COLO829 (cell line): ENCODE data around the gene IFIH1.

Source experiments
- DNase-seq: peaks from one replicate; pipeline ENCODE4 v3.0.0; 2012; ENCODE audit warnings: low spot score

Gene IFIH1

DNA sequence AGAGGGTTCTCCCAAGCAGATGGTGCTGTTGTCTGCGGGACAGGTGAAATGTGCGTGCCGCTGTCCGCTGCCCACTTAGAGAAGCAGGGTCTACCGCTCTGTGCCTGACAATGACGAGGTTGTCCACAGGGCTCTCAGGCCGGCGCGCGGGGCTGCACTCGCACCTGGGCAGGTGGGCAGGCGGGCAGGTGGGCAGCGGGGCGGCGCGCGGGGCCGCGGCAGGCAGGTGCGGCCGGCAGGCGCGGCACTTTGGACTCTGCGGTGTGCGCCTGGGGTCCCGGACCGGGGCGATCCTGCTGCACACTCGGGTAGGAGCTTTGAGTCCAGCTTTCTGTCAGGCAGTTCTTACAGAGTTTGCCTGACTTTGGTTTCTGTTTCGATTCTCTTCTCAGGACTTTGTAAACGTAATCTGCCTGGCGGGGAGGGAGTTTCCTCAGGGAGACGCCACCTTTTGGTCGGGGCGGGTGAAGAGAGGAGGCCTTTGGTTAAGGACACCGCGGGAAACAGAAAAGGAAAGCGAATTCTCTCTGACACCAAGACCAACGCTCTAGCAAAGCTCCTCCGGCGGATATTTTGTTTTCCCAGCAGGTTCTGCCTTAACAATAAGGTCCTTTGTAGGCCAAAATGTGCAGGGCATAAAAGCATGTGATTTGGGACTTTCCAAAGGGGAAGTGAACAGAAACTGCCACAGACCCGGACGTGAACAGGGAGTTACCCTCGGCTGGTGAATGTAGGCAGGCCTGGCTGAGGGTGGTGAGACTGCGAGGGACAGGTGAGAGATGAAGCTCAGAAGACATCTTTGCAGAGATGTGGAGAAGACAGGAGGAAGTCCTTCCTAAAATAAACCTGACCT is at the start of gene IFIH1:
IFIH1 (minus strand) TSS at position 357 of the 853 bp plus-strand sequence. CDS start 377 bp downstream, outside the sequence.
- peak; percentile 74 for DNase-seq

DNA sequence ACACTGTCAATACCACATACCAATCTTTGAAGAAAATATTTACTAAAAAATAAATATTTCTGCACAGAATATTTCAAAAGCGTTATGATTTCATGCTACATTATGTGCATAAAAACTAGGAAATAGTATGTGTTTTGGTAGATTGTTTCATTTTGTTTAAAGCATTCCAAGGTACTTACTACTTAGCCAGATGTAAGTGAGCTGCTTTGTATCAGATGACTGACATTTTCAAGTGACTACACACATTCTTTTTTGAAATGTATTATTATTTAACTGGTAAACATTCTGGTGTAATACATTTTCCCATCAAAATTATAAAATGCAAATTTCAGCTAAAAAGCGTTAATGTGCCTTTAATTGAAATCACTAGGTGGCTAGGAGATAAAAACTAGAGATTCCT is 46.9 kb upstream of the IFIH1 start:
- no peak for DNase-seq

DNA sequence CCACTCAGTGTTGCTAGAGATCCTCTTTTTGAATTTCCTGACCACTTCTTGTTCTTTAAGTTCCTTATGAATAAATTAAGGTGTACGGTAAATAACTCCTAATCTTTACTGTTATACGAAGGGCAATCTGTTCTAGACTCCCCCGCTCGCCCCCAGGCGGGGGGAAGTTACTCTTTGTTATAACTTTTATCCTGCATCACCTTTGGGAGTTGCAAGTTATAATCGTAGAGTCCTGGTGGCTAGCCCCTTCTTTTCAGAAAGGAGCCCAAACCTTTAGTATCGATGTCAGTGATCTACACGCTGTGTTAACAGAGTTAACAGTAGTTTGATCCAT is 26.1 kb upstream of the IFIH1 start:
- no peak for DNase-seq

DNA sequence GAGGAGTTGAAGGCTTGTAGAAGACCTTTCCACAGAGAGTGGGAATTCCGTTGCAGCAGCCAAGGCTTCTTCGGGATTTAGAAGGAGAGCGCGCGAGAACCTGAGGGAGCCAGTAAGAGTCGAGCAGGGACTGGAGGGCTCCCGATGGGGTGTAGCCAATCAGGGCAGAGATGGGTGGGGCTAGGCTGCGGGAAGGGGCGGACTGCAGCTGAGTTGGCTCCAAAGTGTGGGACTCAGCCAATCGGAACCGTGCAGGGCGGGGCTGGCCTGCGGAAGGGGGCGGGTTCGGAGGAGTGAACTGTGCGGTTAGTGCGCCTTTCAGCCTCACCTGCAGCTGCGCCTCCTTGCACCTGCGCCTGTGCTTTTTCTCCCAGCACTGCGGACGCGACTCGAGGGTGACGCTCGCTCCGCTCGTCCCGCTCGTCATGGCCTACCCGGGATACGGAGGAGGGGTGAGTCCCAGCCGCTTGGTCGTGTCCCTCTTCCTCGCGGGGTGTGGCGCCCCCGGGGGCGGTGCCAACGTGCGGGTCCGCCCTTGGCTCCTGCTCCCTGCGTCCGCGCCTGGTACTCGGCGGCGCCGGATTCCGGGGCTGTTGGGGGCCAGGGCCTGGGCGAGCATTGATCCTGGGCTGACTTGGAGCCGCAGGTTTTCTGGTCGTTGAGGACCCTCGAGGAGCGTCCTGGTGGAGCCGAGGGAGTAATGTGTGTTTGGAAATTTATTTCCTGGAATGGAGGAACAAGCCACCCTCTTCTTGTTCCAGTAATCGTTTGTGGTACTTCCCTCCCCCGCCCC is 25.5 kb upstream of the IFIH1 start, which contains the start of gene GCA:
GCA (plus strand) TSS at position 309 of the 793 bp plus-strand sequence; CDS start at position 426, 117 bp downstream.
- DNase-seq: peak; percentile 91

DNA sequence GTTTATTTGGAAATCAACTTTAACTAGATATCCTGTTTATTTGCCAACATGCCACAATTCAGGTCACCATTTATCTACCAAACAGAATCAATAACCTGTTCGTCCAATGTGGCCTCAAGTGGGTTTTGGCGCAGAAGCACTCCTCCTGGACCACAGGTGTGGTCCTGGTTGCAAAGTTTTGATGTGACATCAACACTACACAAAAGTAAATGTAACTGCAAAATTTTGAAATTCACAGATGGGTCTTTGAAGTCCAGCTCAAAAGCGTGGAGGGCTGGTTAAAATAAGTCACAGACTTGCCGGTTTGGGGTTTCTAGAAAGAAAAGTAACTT is 25.0 kb upstream of the IFIH1 start:
- no peak for DNase-seq

DNA sequence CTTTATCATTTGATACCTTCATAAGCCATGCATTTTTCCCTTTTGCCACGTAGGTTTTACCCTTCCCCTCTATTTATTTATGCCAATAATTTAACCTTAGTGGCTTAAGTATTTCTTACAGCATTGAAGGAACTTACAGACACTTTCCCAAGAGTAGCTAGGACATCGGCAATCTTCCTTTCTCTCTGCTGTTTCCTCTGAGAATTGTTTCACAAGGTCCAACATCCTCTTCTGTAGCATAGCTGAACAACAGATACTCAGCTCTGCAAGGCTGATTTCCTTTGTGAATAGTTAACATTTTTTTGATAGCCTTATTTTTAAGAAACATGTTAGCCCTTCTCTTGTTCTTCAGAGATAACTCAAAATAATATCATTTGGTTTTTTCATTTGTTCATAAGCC is 24.4 kb upstream of the IFIH1 start:
- DNase-seq: no peak

DNA sequence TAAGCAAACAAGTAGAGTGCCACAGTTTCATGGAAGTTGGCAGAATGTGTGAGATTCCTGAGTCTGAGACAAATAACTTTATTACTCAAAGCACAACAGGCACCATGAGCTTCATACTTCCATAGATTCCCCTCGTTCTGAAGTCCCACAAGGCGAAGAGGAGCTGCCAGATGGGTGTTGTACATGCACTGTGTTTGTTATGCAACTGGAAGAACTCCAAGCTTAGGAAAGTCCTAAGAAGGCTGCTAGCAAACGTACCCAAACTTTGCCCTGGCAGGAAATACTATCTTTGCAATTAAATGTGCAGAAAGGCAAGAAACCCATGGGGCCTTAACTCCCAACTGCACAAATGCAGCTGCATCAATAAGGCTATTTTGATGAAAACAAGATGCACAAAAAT is 23.8 kb upstream of the IFIH1 start:
- DNase-seq: no peak

DNA sequence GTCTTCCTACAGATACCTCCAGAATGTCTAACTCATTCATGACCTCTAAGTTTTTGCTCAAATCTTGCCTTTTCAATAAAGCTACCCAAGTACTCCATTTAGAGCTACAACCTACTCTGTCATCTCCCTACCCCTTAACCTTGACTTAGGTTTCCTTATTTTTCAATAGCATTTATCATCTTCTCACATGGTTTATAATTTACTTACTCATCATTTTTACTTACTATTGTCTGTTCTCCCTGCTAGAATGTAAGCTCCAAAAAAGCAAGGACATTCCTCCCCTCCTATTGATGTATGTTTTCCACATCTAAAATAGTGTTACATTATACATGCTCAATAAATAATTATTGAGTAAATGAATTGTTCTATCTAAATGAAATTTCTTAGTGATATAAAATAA is 22.3 kb upstream of the IFIH1 start:
- no peak for DNase-seq

DNA sequence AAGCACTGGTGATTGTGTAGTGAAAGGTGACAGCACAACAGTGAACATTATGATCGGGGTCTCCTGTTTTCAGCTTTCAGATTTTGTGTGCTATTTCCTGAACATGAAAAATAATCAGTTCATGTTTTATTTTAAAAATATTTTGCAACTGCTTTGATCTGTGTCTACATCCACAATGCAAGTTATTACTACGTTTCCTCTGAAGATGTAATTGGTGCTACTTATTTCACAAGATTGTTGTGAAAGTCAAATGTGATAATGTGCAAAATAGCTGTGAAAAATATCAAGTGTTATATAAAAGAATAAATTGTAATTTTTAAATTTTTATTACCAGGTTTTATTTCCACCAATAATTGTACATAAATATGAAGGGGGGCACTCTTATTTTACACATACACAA is 19.4 kb upstream of the IFIH1 start:
- DNase-seq: no peak

DNA sequence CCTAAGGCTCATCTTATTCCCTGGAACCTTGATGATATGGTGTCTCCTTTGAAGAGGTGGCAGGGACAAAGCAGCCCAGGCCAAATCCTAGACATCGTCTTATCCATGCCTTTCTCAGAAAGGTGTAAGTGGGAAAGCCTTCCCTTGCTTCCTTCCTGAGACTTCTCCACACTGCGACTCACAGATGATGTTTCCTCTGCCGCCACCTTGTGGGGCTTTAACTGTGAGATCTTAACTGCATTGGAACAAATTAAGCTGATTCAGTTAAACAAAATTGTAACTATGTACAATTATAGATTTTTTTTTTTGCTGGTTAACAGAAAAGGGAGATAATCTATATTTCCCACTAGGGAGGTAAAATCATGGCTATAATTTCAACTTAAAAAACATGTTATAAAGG is 15.5 kb upstream of the IFIH1 start:
- peak; percentile 29 for DNase-seq

DNA sequence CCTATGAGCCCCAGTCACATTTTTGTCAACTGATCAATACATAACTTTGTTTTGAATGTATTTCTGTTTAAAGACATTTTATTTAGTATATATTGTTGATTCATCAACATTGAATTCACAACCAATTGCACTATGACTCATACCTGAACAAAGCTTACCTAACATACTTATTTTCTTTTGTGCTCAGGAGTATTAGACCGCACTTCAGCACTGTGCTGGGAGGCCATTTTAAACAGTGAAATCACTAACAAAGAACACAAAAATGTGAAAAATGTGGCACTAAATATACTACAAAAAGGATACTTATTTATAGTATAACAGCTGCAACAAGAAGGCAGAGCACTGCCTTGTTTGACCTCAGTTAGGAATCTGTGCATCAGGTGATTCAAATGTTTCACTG is 12.4 kb upstream of the IFIH1 start:
- no peak for DNase-seq

DNA sequence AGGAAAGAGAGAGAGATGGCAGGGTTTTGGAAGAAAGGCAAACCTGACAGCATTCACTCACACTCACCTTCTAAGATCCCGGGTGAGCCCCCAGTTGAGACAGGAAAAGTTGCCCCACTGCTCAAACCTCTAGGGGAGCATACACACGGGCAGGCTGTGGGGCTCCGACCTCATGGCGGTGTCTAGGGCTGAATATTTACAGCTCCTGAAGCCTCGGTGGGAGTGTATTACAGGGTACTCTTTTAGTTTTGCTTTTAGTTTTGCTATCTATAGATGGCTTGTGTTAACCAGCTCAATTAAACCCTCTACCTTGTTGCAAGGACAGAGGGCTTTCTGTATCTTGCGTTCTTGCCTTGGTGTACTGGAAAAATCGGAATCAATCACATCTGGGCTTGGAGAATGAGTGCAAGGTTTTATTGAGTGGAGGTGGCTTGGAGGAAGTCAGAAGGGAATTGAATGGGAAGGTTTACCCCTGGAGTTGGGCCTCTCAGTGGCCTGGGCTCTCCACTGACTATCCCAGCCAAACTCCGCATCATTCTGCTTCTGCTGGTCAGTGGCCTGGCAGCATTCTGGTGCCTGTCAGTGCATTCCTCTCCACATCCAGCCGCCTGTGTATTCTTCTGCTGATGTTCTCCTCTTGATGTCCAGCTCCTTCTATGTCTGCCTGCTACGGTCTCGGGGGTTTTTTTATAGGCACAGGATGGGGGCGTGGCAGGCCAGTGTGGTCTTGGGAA is 10.1 kb upstream of the IFIH1 start:
- DNase-seq: no peak

DNA sequence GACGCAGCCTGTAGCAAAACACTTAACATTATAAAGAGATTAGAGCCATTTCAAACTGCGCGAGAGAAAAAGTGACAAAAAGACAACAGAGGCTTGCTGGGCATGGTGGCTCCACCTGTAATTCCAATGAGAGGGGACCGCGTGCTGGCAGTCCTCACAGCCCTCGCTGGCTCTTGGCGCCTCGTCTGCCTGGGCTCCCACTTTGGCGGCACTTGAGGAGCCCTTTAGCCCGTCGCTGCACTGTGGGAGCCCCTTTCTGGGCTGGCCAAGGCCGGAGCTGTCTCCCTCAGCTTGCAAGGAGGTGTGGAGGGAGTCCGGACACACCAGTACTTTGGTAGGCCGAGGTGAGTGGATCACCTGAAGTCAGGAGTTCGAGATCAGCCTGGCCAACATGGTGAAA is 9.3 kb upstream of the IFIH1 start:
- no peak for DNase-seq

DNA sequence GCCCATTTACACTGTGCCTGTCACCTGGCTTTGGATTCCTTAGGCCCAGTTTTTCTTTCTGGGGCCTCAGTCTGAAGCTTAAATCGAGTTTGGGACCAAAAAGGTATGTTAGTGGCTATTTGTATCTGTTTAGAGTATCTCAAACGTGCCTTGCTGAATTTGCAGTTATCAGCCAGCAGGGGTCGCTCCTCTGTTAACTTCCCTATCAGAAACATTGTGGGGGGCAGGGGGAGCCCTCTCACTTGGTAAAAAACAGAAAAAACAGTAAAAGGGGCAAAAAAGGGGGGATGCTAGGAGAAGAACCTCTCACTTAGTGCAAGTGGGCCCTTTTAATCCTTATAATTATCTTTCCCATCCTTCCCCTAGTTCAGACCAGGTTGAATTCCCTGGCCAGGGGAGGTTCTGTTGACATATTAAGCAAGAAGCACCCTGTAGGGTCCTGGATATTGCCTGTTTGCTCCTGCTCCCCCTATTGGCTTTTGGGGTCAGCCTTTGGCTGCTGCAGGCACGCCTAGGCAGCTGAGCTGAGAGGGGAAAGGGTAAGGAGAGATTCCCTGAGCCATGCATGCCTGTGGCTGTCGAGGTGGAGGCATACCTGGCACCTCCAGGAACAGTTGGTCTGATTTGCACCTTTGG is 8.8 kb upstream of the IFIH1 start:
- DNase-seq: no peak

DNA sequence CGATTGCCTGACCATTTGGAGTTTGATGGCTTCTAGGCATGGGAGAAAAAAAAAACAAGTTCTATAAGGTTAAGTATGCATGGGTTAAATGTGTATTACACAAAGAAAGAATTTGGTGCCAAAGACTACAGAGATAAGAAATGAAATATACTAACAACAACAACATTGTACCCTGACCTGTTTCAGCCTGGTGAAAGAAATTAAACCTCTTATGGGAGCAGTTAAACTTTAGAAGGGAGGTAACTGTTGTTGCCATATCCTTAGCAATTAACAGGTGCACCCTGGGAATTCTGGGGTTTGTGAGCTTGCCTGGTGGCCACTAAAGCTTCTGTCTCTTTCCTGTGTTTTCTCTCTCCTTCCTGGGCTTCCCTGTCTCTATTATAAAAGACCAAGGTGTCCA is 6.5 kb upstream of the IFIH1 start:
- no peak for DNase-seq

DNA sequence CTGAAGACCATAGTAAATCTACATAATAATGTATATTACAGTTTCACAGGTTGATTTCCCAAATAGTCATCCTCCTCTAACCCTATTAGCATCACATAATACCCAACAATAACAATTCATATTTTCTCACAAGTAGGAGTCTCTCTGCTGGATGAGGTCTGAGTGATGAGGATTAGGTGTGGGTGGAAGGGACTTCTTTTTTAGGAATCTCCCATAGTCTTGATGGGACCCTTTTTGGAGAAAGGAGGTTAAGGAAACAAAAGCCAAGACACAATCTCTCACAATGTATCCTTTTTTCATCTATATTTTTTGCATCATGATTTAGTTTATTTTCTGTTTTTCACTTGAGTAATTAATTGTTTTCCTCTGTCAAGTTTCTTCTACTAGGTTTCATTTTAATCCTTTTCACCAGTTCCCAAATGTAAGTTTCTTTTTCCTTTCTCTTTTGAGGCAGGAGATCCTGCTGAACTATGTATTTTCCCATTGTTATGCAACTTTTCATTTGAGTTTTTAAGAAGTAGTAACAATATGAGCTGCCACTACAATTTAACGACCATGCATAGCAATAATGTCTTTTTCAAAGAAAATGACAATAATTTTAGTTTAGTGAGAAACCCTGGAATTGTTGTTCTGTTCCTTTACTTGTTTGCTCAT is 2.5 kb upstream of the IFIH1 start:
- DNase-seq: no peak

DNA sequence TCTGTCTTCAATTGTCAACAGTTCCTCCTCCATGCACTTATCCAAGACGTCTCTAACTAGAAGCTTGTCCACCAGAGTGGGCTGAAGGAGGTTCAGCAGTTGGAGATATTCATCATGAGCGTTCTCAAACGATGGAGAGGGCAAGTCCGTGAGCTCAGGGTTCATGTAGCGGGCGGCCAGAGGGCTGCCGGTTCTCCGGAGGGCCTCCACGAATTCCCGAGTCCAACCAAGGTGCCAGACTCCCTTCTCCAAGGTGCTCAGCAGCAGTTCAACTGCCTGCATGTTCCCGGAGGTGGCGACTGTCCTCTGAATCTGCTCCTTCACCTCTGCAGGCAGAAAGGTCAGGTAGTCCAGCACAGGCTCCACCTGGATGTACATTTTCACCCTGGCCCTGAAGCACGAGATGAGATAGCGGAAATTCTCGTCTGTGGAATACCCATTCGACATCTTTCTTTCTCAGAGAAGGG is 590 bp downstream of the IFIH1 start:
- no peak for DNase-seq

DNA sequence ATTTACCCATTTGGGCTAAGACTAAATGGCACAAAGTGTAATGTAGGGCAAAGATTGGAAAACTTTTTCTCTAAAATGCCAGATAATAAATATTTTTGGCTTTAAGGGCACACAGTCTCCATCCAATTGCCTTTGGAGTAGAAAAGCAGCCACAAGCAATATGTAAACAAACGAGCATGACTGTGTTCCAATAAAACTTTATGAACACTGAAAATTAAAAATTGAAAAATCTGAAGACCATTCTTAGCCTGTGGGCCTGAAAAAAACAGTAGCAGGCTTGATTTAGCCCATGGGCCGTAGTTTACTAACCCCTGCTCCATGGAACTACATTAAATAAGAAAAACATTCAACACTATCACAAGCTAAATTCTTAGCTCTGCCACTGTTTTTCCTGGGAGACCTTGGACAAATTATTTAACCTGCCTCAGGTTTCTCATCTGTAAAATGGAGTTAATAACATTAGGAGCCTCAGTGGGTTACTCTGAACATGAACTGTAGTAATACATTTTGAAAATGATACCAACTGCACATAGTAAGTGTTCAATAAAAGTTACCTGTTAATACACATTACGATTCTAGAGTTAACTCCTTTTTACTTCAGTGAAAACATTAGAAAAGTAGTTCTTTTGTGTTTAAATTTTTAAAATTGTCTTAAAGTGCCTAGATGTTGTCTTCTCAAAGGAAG is 1.3 kb downstream of the IFIH1 start:
- no peak for DNase-seq

DNA sequence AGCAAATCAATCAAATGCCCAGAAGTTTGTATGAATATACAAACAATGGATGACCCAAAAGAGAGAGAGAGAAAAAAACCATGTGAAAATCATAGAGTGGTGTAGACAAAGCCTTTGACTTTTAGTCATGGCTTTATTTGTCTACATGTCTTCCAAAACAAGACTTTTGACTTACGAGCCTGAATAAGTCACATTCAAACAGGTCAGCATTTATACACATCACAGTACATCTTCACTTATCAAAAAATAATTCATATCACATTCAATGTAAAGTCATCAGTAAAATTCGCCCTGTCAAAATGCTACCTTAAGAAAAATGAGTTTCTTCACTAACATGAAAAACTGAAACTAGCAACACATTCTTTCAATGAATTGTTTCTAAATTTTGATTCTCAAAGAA is 1.9 kb downstream of the IFIH1 start:
- DNase-seq: no peak

DNA sequence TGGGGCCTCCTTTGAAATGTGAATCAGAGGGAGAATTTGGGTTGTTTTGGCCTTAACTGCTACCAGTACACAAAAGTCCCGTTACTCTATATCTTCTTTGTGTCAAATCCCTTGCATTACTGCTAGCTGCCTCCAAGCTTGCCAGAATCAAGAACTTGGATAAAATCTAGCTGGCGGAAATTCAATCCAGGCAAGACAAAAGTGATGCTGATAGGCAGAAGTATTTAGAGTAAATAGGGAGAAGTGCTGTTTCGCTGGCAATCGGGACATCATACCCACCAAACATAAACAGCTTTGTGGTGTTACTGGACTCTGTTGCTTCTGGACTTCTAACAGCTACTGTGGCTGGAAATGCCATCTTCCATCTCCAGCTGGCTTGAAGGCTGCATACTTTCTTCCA is 2.5 kb downstream of the IFIH1 start:
- DNase-seq: no peak

DNA sequence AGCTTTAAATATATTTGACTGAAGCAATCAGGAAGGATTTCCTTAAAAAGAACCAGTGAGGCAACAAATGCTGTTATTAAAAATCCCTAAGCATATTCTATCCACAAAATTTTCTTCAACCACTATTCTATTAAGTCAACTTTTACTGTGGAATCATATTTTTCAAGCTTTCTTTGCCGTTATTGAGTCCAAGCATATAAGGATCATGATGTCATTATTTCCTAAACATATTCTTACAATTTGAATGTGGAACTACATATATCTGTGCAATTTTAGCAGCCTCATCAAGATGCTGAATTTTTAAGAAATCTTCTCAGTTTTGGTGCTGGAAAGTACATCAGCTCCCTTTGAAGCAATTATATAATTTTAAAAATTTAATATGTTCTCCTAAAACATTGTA is 5.6 kb downstream of the IFIH1 start:
- no peak for DNase-seq
